Neuronal stem cell (in vitro differentiated cells): ENCODE data around the gene SNX11.
"Not testable (repeated sequence)": the region's sequence is repeated elsewhere in the genome, so short reads cannot be mapped to it uniquely, and the experiment has no call there.

Experiments used
- DNase-seq: peaks from one replicate; pipeline ENCODE4 v3.0.0-alpha.2; 2013; ENCODE audit warnings: low spot score
- H2AFZ ChIP-seq: one replicate; pipeline ENCODE4 v1.6.1; 2013; ENCODE audit warnings: mild to moderate bottlenecking, low read length, inconsistent platforms
- H2AK5ac ChIP-seq: 2 replicates; pipeline ENCODE4 v1.6.1; 2013; ENCODE audit warnings: low read depth, mild to moderate bottlenecking, inconsistent platforms, low read length, moderate library complexity, mixed read lengths
- H2BK120ac ChIP-seq: 2 replicates; pipeline ENCODE4 v1.6.1; 2013; ENCODE audit warnings: low read depth, mild to moderate bottlenecking, inconsistent platforms, low read length, moderate library complexity, mixed read lengths
- H2BK12ac ChIP-seq: one replicate; pipeline ENCODE4 v1.6.1; 2013; ENCODE audit warnings: low read length, inconsistent platforms
- H2BK15ac ChIP-seq: 2 replicates; pipeline ENCODE4 v1.6.1; 2013; ENCODE audit warnings: mild to moderate bottlenecking, low read length, inconsistent platforms, mixed read lengths
- H2BK5ac ChIP-seq: one replicate; pipeline ENCODE4 v1.6.1; 2013; ENCODE audit warnings: inconsistent platforms, mild to moderate bottlenecking, low read length, moderate library complexity
- H3K14ac ChIP-seq: one replicate; pipeline ENCODE4 v1.6.1; 2013; ENCODE audit warnings: low read length, inconsistent platforms
- H3K18ac ChIP-seq: 2 replicates; pipeline ENCODE4 v1.6.1; 2013; ENCODE audit warnings: low read length, inconsistent platforms
- H3K23ac ChIP-seq: 2 replicates; pipeline ENCODE4 v1.6.1; 2013; ENCODE audit warnings: low read depth, mild to moderate bottlenecking, mixed read lengths, low read length, inconsistent platforms; ENCODE audit not compliant: poor library complexity
- H3K27ac ChIP-seq: replicated peaks from 3 replicates; pipeline ENCODE4 v1.5.1; 2013; ENCODE audit warnings: low read length, inconsistent platforms
- H3K27me3 ChIP-seq, 3 experiments: 2 replicates each; pipeline ENCODE4 v1.6.1; 2013; ENCODE audit warnings: low read length in 3 of 3, mild to moderate bottlenecking in 2 of 3, inconsistent platforms in 1 of 3, low read depth in 1 of 3, mixed read lengths in 1 of 3, moderate library complexity in 1 of 3; ENCODE audit not compliant: control insufficient read depth in 3 of 3, insufficient read depth in 3 of 3
- H3K36me3 ChIP-seq, 2 donors: replicated peaks in 1 of 2; 2 replicates each; pipeline ENCODE4 v1.6.1; 2013; ENCODE audit warnings: low read length in 2 of 2; ENCODE audit not compliant: control insufficient read depth in 2 of 2, insufficient read depth in 2 of 2
- H3K4ac ChIP-seq: 2 replicates; pipeline ENCODE4 v1.6.1; 2013; ENCODE audit warnings: inconsistent platforms, mild to moderate bottlenecking, low read length, moderate library complexity
- H3K4me1 ChIP-seq, 2 donors: 1 replicate in 1 of 2; 2 replicates in 1 of 2; pipeline ENCODE4 v1.6.1; 2013; ENCODE audit warnings: low read length in 2 of 2, low read depth in 1 of 2; ENCODE audit not compliant: control insufficient read depth in 2 of 2, insufficient read depth in 1 of 2
- H3K4me2 ChIP-seq: one replicate; pipeline ENCODE4 v1.6.1; 2013; ENCODE audit warnings: mild to moderate bottlenecking, low read length, inconsistent platforms; ENCODE audit not compliant: insufficient read depth, poor library complexity, severe bottlenecking
- H3K4me3 ChIP-seq, 2 donors: 2 replicates each; pipeline ENCODE4 v1.5.1; 2013; ENCODE audit warnings: low read length in 2 of 2, mild to moderate bottlenecking in 2 of 2, inconsistent platforms in 1 of 2, moderate library complexity in 1 of 2
- H3K79me1 ChIP-seq: one replicate; pipeline ENCODE4 v1.6.1; 2013; ENCODE audit warnings: low read depth, mild to moderate bottlenecking, inconsistent platforms, low read length, moderate library complexity
- H3K9ac ChIP-seq: one replicate; pipeline ENCODE4 v1.6.1; 2013; ENCODE audit warnings: mild to moderate bottlenecking, low read depth, low read length, inconsistent platforms; ENCODE audit not compliant: poor library complexity
- H3K9me3 ChIP-seq, 2 donors: replicated peaks in 1 of 2; 2 replicates each; pipeline versions ENCODE3 to v1.6.1; 2013; ENCODE audit warnings: low read length in 2 of 2, mild to moderate bottlenecking in 2 of 2, inconsistent platforms in 1 of 2, low read depth in 1 of 2, mixed read lengths in 1 of 2, moderate library complexity in 1 of 2; ENCODE audit not compliant: control insufficient read depth in 2 of 2, insufficient read depth in 1 of 2
- H4K8ac ChIP-seq: one replicate; pipeline ENCODE4 v1.6.1; 2013; ENCODE audit warnings: low read depth, mild to moderate bottlenecking, inconsistent platforms, low read length, moderate library complexity
- H4K91ac ChIP-seq: one replicate; pipeline ENCODE4 v1.6.1; 2013; ENCODE audit warnings: low read length, low read depth, mild to moderate bottlenecking, inconsistent platforms; ENCODE audit not compliant: poor library complexity
- whole genome bisulfite sequencing, 2 donors: extraction: QIAGEN DNeasy Blood & Tissue Kit; methylation state at CpG; one replicate each; pipeline ENCODE4 v1.1.7; 2013; ENCODE audit warnings: missing lambda C conversion rate in 2 of 2, mixed read lengths in 1 of 2; ENCODE audit not compliant: insufficient read length in 2 of 2, insufficient replicate concordance in 1 of 2; ENCODE audit errors: extremely low coverage in 2 of 2; 5-methylcytosine and 5-hydroxymethylcytosine counted together

SNX11 gene

DNA sequence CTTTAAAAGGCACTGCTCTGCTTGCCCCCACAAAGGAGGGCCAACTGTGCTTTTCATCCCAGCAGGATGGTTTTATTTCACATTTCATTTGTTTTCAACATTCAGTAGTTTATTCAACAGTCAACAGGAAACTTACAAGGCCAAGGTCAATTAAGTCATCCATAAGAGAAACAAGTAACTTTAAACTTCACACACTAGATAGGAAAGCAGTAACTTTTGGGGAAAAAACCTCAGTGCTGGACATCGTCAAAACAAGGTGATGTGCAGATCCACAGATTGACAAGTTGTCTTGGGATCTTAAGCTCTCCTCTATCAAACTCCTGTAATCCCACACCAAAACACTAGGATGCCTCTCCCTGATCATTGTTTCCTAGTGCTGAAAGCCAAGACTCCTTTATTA, 40.9 kb upstream of the SNX11 start:
- Histone ChIP-seq H3K4me1 (no peaks in the 10 kb centered on the region), H3K9ac (no peak overlapping the region), H2AK5ac (no peak overlapping the region), H4K8ac (no peak overlapping the region), H3K36me3 (peaks cover 40 to 91% of the 10 kb centered on the region in 2 donors), H3K79me1 (no peaks in the 10 kb centered on the region), H3K4me3 (no peak overlapping the region), H2BK12ac (no peak overlapping the region), H3K27ac (no peak overlapping the region), H2BK120ac (no peak overlapping the region), H3K23ac (no peak overlapping the region), H2BK15ac (no peak overlapping the region), H3K4ac (no peak overlapping the region), H4K91ac (no peak overlapping the region), H3K9me3 (no peaks in the 10 kb centered on the region), H2AFZ (no peak overlapping the region), H3K4me2 (no peak overlapping the region), H3K18ac (no peak overlapping the region), H2BK5ac (no peak overlapping the region), H3K14ac (no peak overlapping the region), H3K27me3 (no peaks in the 10 kb centered on the region)
- DNase-seq: no peak
- no CpG with 5 or more reads among the region's 1 CpG for WGBS, 2 donors

DNA sequence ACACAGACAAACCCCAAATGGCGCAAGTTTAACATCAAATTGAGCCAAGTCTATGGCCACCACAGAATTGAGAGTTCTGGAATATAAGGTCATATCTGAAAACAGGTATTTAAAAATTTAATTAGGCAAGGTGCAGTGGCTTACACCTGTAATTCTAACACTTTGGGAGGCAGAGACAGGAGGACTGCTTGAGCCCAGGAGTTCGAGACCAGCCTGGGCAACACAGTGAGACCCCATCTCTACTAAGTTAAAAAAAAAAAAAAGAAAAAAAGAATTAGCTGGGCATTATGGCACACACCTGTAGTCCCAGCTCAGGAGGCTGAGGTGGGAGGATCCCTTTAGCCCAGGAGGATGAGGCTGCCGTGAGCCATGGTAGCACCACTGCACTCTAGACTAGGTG, 40.3 kb upstream of the SNX11 start:
- no peak overlapping the region for H2BK120ac ChIP-seq
- WGBS, 2 donors: no CpG with 5 or more reads among the region's 3 CpGs
- H3K14ac ChIP-seq: no peak overlapping the region
- no peak overlapping the region for H2AFZ ChIP-seq
- H3K36me3 ChIP-seq: peaks cover 36 to 91% of the 10 kb centered on the region in 2 donors
- no peak overlapping the region for H3K18ac ChIP-seq
- H3K27ac ChIP-seq: no peak overlapping the region
- H4K91ac ChIP-seq: no peak overlapping the region
- no peak overlapping the region for H3K4me3 ChIP-seq
- no peak overlapping the region for H3K23ac ChIP-seq
- H4K8ac ChIP-seq: no peak overlapping the region
- H3K9me3 ChIP-seq: no peaks in the 10 kb centered on the region
- no peaks in the 10 kb centered on the region for H3K79me1 ChIP-seq
- no peak overlapping the region for H3K4ac ChIP-seq
- no peaks in the 10 kb centered on the region for H3K27me3 ChIP-seq
- no peak overlapping the region for H2AK5ac ChIP-seq
- no peak overlapping the region for H2BK15ac ChIP-seq
- H2BK5ac ChIP-seq: no peak overlapping the region
- H3K4me1 ChIP-seq: no peaks in the 10 kb centered on the region
- no peak overlapping the region for H3K4me2 ChIP-seq
- DNase-seq: no peak
- H3K9ac ChIP-seq: no peak overlapping the region
- H2BK12ac ChIP-seq: no peak overlapping the region

DNA sequence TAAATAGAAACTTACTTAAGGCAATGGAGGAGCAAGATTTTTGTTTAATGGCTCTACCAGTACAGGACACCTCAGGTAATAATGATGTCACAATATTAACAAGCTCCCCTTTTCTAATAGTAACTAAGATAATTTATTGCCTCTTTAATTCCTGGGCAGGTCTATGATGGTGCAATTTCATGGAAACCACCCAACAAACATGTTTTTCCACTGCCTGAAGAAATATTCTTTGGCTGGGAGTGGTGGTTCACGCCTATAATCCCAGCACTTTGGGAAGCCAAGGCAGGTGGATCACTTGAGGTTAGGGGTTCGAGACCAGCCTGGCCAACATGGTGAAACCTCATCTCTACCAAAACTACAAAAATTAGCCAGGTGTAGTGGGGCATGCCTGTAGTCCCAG, 39.8 kb upstream of the SNX11 start:
- not testable (repeated sequence) for H4K8ac ChIP-seq, H3K79me1 ChIP-seq, H3K9me3 ChIP-seq, H3K4ac ChIP-seq, H3K4me3 ChIP-seq, H4K91ac ChIP-seq, H2AFZ ChIP-seq, H3K27me3 ChIP-seq, H2BK12ac ChIP-seq, H3K18ac ChIP-seq, H2BK15ac ChIP-seq, H3K9ac ChIP-seq, H2BK5ac ChIP-seq, H3K4me2 ChIP-seq, H2BK120ac ChIP-seq, H3K27ac ChIP-seq, H3K14ac ChIP-seq, H3K23ac ChIP-seq, H3K4me1 ChIP-seq, DNase-seq, H2AK5ac ChIP-seq
- peaks cover 38 to 89% of the 10 kb centered on the region in 2 donors for H3K36me3 ChIP-seq
- no CpG with 5 or more reads among the region's 2 CpGs for WGBS, 2 donors

DNA sequence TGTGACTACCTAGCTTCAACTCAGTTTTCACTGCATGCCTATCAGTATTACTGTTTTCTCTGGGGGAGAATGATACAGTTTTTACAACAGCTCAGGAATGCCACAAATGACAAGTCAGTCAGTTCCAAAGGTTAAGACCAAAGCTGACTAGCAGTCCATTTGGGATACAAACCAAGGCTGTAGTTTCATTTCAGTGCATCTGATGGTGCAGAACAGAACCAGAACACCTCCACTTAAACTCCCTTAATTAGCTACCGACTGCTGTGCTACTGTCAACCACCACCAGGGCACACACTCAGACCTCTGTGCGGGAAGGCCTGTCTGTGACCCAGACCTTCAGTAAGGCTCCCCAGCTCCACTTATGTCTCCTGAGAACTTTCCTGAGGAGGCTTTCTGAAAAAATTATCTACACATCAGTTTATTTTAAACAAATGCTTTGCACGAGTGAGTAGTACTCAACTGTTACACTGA, 39.0 kb upstream of the SNX11 start:
- no peak overlapping the region for H3K18ac ChIP-seq
- WGBS, 2 donors: no CpG with 5 or more reads among the region's 3 CpGs
- H3K79me1 ChIP-seq: no peaks in the 10 kb centered on the region
- DNase-seq: no peak
- H3K14ac ChIP-seq: no peak overlapping the region
- peaks cover 39 to 89% of the 10 kb centered on the region in 2 donors for H3K36me3 ChIP-seq
- no peaks in the 10 kb centered on the region for H3K27me3 ChIP-seq
- H4K8ac ChIP-seq: no peak overlapping the region
- H4K91ac ChIP-seq: no peak overlapping the region
- no peak overlapping the region for H3K4me3 ChIP-seq
- no peak overlapping the region for H2AFZ ChIP-seq
- no peak overlapping the region for H2BK5ac ChIP-seq
- H3K23ac ChIP-seq: no peak overlapping the region
- H3K4me2 ChIP-seq: no peak overlapping the region
- H3K4ac ChIP-seq: no peak overlapping the region
- no peak overlapping the region for H3K27ac ChIP-seq
- H3K9me3 ChIP-seq: no peaks in the 10 kb centered on the region
- H2BK120ac ChIP-seq: no peak overlapping the region
- no peak overlapping the region for H2BK15ac ChIP-seq
- H2BK12ac ChIP-seq: no peak overlapping the region
- no peak overlapping the region for H3K9ac ChIP-seq
- no peak overlapping the region for H2AK5ac ChIP-seq
- no peaks in the 10 kb centered on the region for H3K4me1 ChIP-seq
